ENCODE results near the gene IFITM1. TPM values are rescaled to one million over a fixed set of nuclear protein-coding genes. Genes with fewer than 3 reads are reported as not detected.

Gene IFITM1
- total RNA-seq, 1 experiment from 2014 or later = 4.8 TPM

DNA sequence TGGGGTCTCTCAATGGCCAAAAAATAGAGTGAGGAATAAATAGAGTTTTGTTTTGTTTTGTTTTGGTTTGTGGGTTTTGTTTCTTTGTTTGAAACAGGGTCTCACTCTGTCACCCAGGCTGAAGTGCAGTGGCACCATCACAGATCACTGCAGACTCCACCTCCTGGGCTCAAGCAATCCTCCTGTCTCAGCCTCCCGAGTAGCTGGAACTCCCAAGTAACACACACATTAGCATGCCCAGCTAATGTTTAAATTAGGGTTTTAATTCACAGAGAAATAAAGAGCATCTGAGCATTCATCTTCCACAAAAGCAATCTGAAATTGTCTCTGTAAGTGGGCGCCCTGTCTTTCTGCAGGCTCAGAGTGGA is 16.0 kb downstream of the IFITM1 start:
- H3K27ac Mint-ChIP-seq (ENCODE audit: low read depth, unreplicated experiment) = no peak overlapping the region
- H3K4me3 Mint-ChIP-seq (ENCODE audit: unreplicated experiment) = no peak overlapping the region
- no TSS peak for BruUV-seq (replicated peaks)
- intact Hi-C loops (cut with micrococcal nuclease) = no loop called here
- ChIA-PET POLR2A (interaction anchor here (0.6 to 1.4 kb wide), 6 partner anchors 13 to 123 kb away, joined by 3 to 4 read pairs (median 3); partner anchors contain the start of genes BET1L, IFITM2 and RIC8A), CTCF (interaction anchor here (0.6 to 1.9 kb wide), 5 partner anchors 9 to 18 kb away, joined by 3 to 5 read pairs (median 3); no protein-coding TSS in a partner anchor)
- TF ChIP-seq, protein P1, sequence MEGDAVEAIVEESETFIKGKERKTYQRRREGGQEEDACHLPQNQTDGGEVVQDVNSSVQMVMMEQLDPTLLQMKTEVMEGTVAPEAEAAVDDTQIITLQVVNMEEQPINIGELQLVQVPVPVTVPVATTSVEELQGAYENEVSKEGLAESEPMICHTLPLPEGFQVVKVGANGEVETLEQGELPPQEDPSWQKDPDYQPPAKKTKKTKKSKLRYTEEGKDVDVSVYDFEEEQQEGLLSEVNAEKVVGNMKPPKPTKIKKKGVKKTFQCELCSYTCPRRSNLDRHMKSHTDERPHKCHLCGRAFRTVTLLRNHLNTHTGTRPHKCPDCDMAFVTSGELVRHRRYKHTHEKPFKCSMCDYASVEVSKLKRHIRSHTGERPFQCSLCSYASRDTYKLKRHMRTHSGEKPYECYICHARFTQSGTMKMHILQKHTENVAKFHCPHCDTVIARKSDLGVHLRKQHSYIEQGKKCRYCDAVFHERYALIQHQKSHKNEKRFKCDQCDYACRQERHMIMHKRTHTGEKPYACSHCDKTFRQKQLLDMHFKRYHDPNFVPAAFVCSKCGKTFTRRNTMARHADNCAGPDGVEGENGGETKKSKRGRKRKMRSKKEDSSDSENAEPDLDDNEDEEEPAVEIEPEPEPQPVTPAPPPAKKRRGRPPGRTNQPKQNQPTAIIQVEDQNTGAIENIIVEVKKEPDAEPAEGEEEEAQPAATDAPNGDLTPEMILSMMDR (IDR thresholded peaks at IDR 0.05; ENCODE audit: unreplicated experiment) = no peak
- DNase-seq (ENCODE audit: unreplicated experiment) = no peak
- no peaks in the 10 kb centered on the region for H3K4me1 Mint-ChIP-seq (ENCODE audit: insufficient read depth, unreplicated experiment)
- no peaks in the 10 kb centered on the region for H3K9me3 Mint-ChIP-seq (ENCODE audit: unreplicated experiment)
- H3K36me3 Mint-ChIP-seq (ENCODE audit: insufficient read depth, unreplicated experiment) = no peaks in the 10 kb centered on the region
- H3K27me3 Mint-ChIP-seq (ENCODE audit: insufficient read depth, unreplicated experiment) = no peaks in the 10 kb centered on the region

DNA sequence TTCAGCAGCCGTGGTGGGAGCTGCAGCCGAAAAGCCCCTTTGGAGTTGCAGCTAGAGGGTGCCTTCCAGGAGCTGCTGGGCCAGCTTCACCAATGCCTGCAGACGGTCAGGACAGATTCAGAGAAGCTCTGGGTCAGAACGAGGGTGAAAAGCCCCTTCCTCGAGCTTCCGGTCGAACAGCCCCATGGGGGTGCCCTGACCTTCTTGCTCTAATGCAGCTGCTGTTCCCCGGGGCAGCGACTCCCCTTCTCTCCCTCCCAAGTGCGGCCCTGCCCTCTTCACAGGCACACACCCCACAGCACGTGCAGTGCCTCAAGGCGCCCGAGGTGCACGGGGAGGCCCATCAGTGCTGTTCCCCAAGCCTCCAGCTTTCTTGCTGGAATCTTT is 16.5 kb downstream of the IFITM1 start:
- no peaks in the 10 kb centered on the region for H3K27me3 Mint-ChIP-seq (ENCODE audit: insufficient read depth, unreplicated experiment)
- TF ChIP-seq, protein P1 (IDR thresholded peaks at IDR 0.05; ENCODE audit: unreplicated experiment) = no peak
- POLR2A ChIA-PET = interaction anchor here (0.6 to 1.4 kb wide), 4 partner anchors 19 to 123 kb away, joined by 3 to 4 read pairs (median 3); partner anchors contain the start of genes BET1L and RIC8A
- CTCF ChIA-PET = interaction anchor here (0.7 to 1.9 kb wide), 3 partner anchors 8 to 15 kb away, joined by 3 to 5 read pairs (median 3); no protein-coding TSS in a partner anchor
- no TSS peak for BruUV-seq (replicated peaks)
- H3K4me3 Mint-ChIP-seq (ENCODE audit: unreplicated experiment) = no peak overlapping the region
- no peaks in the 10 kb centered on the region for H3K9me3 Mint-ChIP-seq (ENCODE audit: unreplicated experiment)
- H3K36me3 Mint-ChIP-seq (ENCODE audit: insufficient read depth, unreplicated experiment) = no peaks in the 10 kb centered on the region
- H3K4me1 Mint-ChIP-seq (ENCODE audit: insufficient read depth, unreplicated experiment) = no peaks in the 10 kb centered on the region
- DNase-seq (ENCODE audit: unreplicated experiment) = no peak
- intact Hi-C loops (cut with micrococcal nuclease) = no loop called here
- no peak overlapping the region for H3K27ac Mint-ChIP-seq (ENCODE audit: low read depth, unreplicated experiment)

DNA sequence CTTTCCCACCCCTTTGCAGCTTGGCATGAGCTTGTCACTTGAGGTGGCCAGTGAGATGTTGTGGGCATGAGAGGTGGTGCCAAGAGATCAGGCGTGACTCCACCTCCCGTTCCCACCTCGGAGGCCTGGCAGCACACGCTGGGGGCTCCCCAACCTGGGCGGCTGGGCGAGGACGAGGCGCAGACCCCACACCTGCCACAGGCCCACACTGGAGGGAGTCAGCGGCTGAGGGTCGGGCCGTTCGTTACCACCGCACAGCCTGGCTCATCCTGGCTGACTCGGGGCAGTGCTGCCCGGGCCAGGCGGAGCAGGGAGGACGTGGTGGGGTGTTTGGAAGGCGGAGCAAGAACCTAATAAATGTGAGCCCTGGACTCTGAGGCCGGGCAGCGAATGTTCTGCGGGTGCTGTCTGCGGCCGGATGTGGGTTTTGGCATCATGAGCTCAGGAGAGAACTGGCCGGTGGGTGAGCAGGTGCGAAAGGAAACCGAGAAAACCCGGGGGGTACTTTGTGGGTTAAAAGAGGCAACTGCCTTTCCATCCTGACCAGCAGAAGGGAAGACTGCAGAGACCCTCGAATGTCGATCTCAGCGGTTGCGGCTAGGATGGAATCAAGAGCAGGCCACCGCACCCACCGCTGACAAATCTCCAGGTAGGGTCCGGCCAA is 17.0 kb downstream of the IFITM1 start:
- BruUV-seq (replicated peaks) = no TSS peak
- Mint-ChIP-seq H3K4me3 (ENCODE audit: unreplicated experiment) (no peak overlapping the region), H3K36me3 (ENCODE audit: insufficient read depth, unreplicated experiment) (no peaks in the 10 kb centered on the region), H3K9me3 (ENCODE audit: unreplicated experiment) (no peaks in the 10 kb centered on the region), H3K27ac (ENCODE audit: low read depth, unreplicated experiment) (no peak overlapping the region), H3K4me1 (ENCODE audit: insufficient read depth, unreplicated experiment) (no peaks in the 10 kb centered on the region), H3K27me3 (ENCODE audit: insufficient read depth, unreplicated experiment) (no peaks in the 10 kb centered on the region)
- CTCF ChIA-PET = interaction anchor here (1.2 to 1.9 kb wide), 2 partner anchors 14 to 16 kb away, joined by 3 to 5 read pairs; no protein-coding TSS in a partner anchor
- POLR2A ChIA-PET = interaction anchor here (0.5 to 1.4 kb wide), 3 partner anchors 9 to 20 kb away, joined by 3 to 4 read pairs (median 3); no protein-coding TSS in a partner anchor
- TF ChIP-seq, protein P1 (IDR thresholded peaks at IDR 0.05; ENCODE audit: unreplicated experiment) = no peak
- intact Hi-C loops (cut with micrococcal nuclease) = loop anchor here (1.0 kb wide), 1 partner anchor 22 kb away; no protein-coding TSS in a partner anchor
- DNase-seq (ENCODE audit: unreplicated experiment) = no peak

DNA sequence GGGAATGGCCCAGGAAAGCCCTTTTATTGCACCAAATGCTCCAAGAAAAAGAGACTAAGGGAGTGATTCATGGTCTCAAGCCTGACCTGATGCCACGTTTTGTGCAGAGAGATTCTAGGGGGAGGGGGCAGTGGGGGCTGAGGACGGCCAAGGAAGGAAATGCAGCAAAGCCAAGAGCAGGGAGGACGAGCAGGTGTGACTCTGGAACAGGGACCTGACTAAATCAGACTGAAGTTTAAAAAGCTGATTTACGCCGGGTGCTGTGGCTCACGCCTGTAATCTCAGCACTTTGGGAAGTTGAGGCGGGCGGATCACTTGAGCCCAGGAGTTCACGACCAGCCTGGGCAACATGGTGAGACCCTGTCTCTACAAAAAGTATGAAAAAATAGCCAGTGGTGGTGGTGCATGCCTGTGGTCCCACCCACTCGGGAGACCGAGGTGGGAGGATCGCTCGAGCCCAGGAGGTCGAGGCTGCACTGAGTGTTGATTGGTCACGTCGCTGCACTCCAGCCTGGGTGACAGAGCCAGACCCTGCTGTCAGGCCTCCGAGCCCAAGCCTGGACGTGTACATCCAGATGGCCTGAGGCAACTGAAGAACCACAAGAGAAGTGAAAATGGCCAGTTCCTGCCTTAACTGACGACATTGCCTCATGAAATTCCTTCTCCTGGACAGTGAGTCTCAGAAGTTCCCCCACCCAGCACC is 17.7 kb downstream of the IFITM1 start:
- Mint-ChIP-seq H3K4me1 (ENCODE audit: insufficient read depth, unreplicated experiment) (no peaks in the 10 kb centered on the region), H3K9me3 (ENCODE audit: unreplicated experiment) (no peaks in the 10 kb centered on the region), H3K4me3 (ENCODE audit: unreplicated experiment) (no peak overlapping the region), H3K36me3 (ENCODE audit: insufficient read depth, unreplicated experiment) (no peaks in the 10 kb centered on the region), H3K27me3 (ENCODE audit: insufficient read depth, unreplicated experiment) (no peaks in the 10 kb centered on the region), H3K27ac (ENCODE audit: low read depth, unreplicated experiment) (no peak overlapping the region)
- intact Hi-C loops (cut with micrococcal nuclease) = loop anchor here (1.0 kb wide), 1 partner anchor 22 kb away; no protein-coding TSS in a partner anchor
- TF ChIP-seq, protein P1 (IDR thresholded peaks at IDR 0.05; ENCODE audit: unreplicated experiment) = no peak
- no peak for DNase-seq (ENCODE audit: unreplicated experiment)
- no TSS peak for BruUV-seq (replicated peaks)
- ChIA-PET CTCF (no interaction called here), POLR2A (interaction anchor here (0.5 to 1.4 kb wide), 4 partner anchors 9 to 46 kb away, joined by 3 to 4 read pairs (median 3); no protein-coding TSS in a partner anchor)
